Measurements from ENCODE around the gene MAMLD1.
A peak's percentile ranks its signal among the peaks of the same experiment; 100 is the strongest.

The MAMLD1 gene

DNA sequence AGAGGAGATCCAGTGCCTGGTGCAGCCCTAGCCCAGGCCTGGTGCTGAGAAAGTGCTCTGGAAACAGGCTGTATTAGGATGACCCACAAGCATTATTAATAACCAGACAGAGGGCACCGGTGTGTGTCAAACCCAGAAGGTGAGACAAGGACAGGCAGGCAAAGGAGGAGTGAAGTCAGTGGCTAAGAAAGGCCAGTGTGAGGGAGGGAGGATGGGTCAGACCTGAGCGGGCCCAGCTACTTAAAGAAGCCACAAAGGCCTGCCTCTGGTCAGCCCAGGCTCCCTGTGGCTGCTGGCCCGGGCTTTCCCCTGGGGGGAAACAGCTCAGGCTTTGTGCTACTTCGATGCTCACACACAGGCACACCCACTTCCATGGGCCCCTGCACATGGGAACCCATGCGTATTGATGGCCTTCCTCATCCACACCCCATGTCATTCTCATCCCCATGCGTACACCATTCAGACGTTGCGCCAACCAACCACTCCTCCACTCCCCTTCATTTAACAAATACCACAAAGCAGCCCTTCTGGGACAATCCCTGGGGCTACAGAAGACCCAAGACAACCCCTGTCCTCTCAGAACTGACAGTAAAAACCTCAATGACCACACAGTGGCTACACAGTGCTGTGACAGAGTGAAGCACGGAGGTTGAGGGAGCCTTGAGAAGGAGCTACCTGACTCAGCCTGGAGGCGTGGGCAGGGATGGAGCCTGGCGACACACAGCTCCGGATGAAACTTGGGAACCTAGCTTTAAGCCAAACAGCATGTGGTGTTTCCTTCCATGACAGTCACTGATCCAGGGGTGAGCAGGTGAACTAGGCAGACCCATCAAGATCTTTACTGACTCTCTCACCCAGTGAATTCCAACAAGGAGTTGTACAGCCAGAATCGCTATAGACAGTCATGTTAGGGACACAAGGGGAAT is 180.4 kb downstream of the MAMLD1 start:
- H3K36me3 Mint-ChIP-seq (ENCODE audit: low read depth), result no peaks in the 10 kb centered on the region
- no peaks in the 10 kb centered on the region for H3K9me3 Mint-ChIP-seq
- peaks cover 13% of the 10 kb centered on the region for H3K4me1 Mint-ChIP-seq (ENCODE audit: low read depth)
- H3K27me3 Mint-ChIP-seq (ENCODE audit: low read depth), result no peaks in the 10 kb centered on the region
- H3K27ac Mint-ChIP-seq, result no peak overlapping the region
- no peak overlapping the region for H3K4me3 Mint-ChIP-seq

DNA sequence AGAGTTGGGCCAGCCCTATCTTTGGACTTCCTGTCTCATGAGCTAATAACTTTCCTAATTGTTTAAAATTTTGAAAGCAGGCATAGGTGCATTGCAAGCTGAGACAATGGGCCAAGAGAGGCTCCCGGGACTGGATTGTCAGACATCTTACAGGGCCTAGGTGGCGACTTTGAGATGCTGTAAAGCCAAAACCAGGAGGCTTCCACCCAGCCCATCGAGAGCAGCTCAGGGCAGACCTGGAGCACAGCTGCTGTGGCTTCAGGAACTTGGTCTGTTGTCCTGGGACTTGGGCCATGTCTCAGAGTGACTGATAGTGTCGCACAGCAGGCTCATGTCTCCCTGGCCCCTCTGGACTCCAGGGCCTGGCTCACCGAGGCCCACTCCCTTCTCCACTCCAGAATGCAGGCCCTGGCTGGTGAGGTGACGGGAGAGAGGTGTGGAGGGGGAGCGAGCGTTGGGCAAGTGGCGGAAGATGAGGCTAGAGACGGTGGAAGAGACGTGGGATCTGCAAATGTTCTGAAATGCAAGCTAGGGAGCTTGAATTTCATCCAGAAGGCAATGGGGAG is 181.2 kb downstream of the MAMLD1 start:
- H3K27ac Mint-ChIP-seq, result no peak overlapping the region
- H3K36me3 Mint-ChIP-seq (ENCODE audit: low read depth), result no peaks in the 10 kb centered on the region
- peaks cover 18% of the 10 kb centered on the region for H3K4me1 Mint-ChIP-seq (ENCODE audit: low read depth)

DNA sequence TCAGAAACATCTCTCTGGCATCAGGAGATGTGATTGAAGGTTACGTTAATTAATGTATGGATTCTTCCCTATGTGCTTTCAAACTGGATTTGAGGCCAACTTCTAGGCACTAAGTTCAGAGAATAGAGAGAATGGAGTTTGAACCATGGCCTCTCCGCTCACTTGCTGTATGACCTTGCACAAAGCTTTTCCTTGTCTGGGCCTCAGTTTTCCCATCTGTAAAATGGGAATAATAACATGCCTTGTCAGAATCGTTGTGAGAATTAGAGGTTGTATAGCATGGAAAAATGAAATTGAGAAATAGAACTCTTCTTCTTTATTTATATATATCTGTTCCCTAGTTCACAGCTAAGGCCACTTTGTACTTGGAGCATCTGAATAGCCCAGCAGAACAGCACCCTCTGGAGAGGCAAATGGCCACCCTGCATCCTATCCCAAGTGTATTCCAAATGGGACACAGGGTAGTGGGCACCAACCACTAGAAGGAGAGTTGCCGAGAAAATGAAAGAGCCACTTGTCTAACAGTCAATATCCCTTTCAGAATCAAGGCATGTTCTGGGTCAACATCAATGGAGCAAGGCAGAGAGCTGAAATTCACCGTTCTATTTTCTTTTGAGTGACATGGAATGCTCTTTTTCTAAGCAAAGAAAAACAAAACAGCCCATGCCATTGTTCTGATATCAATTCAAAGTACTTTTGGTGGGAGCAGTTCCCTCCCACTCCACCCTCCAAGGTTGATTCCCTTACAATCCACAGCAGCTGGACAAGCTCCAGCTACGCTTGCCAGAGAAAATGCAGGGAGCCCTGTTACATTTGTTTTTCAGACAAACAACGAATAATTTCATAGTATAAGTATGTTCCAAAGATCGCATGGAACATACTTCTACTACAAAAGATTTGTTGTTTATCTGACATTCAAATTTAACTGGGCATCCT is 182.0 kb downstream of the MAMLD1 start:
- Mint-ChIP-seq H3K9me3 (no peaks in the 10 kb centered on the region), H3K4me3 (no peak overlapping the region), H3K27ac (no peak overlapping the region), H3K36me3 (ENCODE audit: low read depth) (no peaks in the 10 kb centered on the region), H3K4me1 (ENCODE audit: low read depth) (peaks cover 18% of the 10 kb centered on the region), H3K27me3 (ENCODE audit: low read depth) (no peaks in the 10 kb centered on the region)

More for the DNA sequence above, 181.2 kb downstream of the MAMLD1 start:
- Mint-ChIP-seq H3K27me3 (ENCODE audit: low read depth) (no peaks in the 10 kb centered on the region), H3K9me3 (no peaks in the 10 kb centered on the region), H3K4me3 (no peak overlapping the region)

DNA sequence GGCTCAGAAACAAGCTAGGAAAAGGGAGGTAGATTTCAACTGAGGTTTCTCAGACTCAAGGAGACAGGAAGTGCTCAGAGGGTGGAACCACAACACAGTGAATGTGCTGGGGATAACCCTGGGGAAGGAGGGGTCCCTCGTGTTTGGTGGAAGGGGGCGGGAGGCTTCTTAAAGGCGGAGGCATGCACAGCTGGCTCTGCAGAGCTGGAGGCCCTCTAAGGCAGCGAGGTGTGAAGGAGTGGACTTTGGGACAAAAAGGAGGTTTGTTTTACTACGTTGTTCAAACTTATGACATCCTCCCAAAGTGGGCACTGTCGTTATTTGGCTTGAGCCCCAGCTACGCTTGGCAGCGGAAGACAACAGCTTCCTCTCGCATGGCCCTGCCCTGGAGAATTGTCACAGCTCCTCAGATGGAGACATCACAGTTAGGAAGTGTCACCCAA is 183.6 kb downstream of the MAMLD1 start:
- Mint-ChIP-seq H3K4me3 (peak overlapping the region; percentile 68), H3K27ac (peak overlapping the region; percentile 91), H3K36me3 (ENCODE audit: low read depth) (no peaks in the 10 kb centered on the region), H3K4me1 (ENCODE audit: low read depth) (peaks cover 18% of the 10 kb centered on the region), H3K9me3 (no peaks in the 10 kb centered on the region), H3K27me3 (ENCODE audit: low read depth) (no peaks in the 10 kb centered on the region)

DNA sequence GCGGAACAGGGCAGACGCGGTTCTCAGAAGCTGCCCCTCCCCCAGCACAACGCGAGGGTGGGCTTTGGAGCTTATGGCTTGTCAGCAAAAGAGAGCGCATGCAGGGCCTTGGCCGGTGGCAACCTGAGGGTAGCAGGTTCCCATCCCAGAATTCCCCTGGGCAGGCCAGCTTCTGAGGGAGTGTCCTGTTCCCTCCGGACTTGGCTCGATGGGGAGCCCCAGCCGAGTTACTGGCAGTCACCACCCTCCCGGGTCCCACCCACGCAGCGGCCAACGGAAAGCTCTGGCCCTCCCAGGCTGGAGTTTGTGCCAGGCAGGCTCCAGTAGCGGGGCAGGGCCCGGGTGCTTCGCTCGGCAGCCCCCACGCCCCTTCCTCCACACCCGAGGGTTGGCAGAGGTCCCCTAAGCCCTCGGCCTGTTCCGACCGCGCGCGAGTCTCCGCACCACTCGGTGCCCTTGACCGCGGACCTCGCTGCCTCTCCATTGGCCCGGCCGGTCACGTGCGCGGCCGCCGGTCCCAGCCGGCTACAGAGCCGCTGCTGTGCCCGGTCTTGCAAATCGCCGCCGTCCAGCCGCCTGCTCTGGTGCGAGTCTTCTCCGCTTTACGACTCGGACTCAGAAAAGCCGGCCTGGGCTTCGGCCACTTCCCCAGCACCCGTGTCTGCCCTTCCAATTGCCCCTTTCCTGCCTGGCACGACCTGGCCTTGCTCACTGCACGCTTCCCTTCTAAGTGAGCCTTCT is 184.4 kb downstream of the MAMLD1 start:
- Mint-ChIP-seq H3K4me3 (peak overlapping the region; percentile 68), H3K4me1 (ENCODE audit: low read depth) (peaks cover 18% of the 10 kb centered on the region), H3K27ac (peak overlapping the region; percentile 91), H3K9me3 (no peaks in the 10 kb centered on the region), H3K36me3 (ENCODE audit: low read depth) (no peaks in the 10 kb centered on the region), H3K27me3 (ENCODE audit: low read depth) (no peaks in the 10 kb centered on the region)

DNA sequence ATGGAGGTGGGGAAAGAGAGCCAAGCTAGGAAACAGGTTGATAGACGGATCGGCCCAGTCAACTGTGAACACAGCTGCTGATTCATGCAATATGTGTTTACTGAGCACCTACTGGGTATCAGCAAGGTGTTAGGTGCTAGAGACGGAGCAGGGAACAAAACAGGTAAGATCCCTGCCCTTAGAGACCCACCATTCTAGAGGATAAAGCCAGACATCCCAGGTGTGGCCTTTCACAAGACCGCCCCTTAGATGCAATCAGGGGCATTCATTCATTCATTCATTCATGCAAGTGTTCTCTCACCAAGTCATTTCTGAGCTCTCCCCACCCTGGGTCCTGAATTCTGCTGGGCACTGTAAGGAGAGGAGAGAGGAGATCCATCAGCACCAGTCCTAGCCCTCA is 185.1 kb downstream of the MAMLD1 start:
- no peaks in the 10 kb centered on the region for H3K9me3 Mint-ChIP-seq
- peak overlapping the region; percentile 68 for H3K4me3 Mint-ChIP-seq
- H3K36me3 Mint-ChIP-seq (ENCODE audit: low read depth), result no peaks in the 10 kb centered on the region
- H3K4me1 Mint-ChIP-seq (ENCODE audit: low read depth), result peaks cover 18% of the 10 kb centered on the region
- H3K27me3 Mint-ChIP-seq (ENCODE audit: low read depth), result no peaks in the 10 kb centered on the region
- H3K27ac Mint-ChIP-seq, result peak overlapping the region; percentile 62

DNA sequence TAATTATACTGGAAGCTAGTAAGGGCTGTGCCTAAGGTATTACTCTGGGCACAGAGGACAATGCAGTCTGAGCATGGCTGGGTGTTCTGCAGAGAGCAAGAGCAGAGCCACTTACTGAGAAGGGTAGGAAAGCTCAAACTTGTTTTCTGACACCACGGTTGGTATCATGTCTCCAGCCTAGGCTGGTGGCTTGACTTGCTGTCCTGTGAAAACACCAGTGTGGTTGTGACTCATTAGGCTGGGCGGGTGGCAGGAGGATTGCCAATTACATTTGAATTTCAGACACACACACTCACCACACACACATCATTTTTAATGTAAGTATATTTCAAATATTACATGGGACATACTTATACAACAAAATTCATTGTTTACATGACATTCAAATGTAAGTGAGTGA is 185.6 kb downstream of the MAMLD1 start:
- no peaks in the 10 kb centered on the region for H3K9me3 Mint-ChIP-seq
- H3K27ac Mint-ChIP-seq, result no peak overlapping the region
- H3K36me3 Mint-ChIP-seq (ENCODE audit: low read depth), result no peaks in the 10 kb centered on the region
- H3K4me3 Mint-ChIP-seq, result no peak overlapping the region
- H3K4me1 Mint-ChIP-seq (ENCODE audit: low read depth), result peaks cover 18% of the 10 kb centered on the region
- H3K27me3 Mint-ChIP-seq (ENCODE audit: low read depth), result no peaks in the 10 kb centered on the region

DNA sequence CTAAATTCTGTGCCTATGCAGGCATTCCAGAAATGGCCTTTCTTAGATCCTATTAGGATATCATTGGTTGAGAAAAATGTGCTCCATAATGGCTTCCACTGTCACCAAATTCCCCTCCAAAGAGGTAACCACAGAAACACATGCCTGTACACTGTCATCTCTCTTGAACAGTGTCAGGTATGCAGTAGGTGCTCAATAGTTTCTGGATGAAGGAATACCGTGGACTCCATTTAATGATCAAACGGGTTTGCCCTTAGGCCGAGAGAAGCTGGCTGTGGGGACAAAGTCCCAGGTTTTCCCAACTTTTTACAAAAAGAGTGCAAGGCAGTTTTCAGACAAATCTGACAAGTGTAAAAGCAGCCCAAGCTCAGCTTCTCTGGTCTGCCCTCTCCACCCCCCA is 188.8 kb downstream of the MAMLD1 start:
- H3K4me1 Mint-ChIP-seq (ENCODE audit: low read depth), result peaks cover 8% of the 10 kb centered on the region
- no peaks in the 10 kb centered on the region for H3K36me3 Mint-ChIP-seq (ENCODE audit: low read depth)
- H3K27ac Mint-ChIP-seq, result no peak overlapping the region
- peaks cover 9% of the 10 kb centered on the region for H3K27me3 Mint-ChIP-seq (ENCODE audit: low read depth)
- H3K4me3 Mint-ChIP-seq, result no peak overlapping the region
- H3K9me3 Mint-ChIP-seq, result no peaks in the 10 kb centered on the region

DNA sequence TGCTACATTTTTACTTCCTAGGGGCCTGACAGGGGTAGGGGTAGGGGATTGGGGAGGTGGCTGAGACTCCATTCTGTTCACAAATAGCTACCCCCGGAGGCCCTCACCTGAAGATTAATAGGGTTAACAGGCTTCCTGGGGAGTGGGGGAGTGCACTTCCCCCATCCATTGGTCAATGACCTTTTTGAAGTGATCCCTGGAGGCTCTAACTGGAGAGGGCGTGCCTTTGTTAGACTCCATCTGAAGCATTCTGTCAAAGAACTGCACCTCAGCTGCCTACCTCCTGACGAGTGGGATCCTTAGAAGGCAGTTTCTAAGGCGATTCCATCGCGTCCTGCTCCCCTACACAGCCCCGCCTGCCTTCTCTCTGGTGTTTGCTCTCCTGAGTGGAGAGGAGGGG is 195.3 kb downstream of the MAMLD1 start:
- Mint-ChIP-seq H3K27ac (no peak overlapping the region), H3K36me3 (ENCODE audit: low read depth) (no peaks in the 10 kb centered on the region), H3K27me3 (ENCODE audit: low read depth) (peaks cover 20% of the 10 kb centered on the region), H3K4me1 (ENCODE audit: low read depth) (no peaks in the 10 kb centered on the region), H3K4me3 (no peak overlapping the region), H3K9me3 (no peaks in the 10 kb centered on the region)

Data from T-helper 1 cell treated with Interleukin-12 subunit alpha and Interleukin-12 subunit beta and Interleukin-4 antibody, amounts not matched to agents 30 μg/mL and 1 μg/mL, for 36 hours (primary cell).